Effector CD8-positive, alpha-beta T cell (primary cell): Measurements from ENCODE around the gene KLF2.
A peak's percentile ranks its signal among the peaks of the same experiment; 100 is the strongest.
"Not testable (repeated sequence)": the region's sequence is repeated elsewhere in the genome, so short reads cannot be mapped to it uniquely, and the experiment has no call there.

ENCODE experiments used
- DNase-seq: peaks from one replicate; lab custom pipeline; 2025; lab: John Stamatoyannopoulos, UW

Gene KLF2

GRCh38 chr19:16337809-16338469 lies 13.3 kb downstream of the KLF2 start:
- no peak for DNase-seq

- DNase-seq = peak; percentile 13
Observed at GRCh38 chr19:16338470-16339360, 14.1 kb downstream of the KLF2 start.

- DNase-seq = no peak
Observed at GRCh38 chr19:16339361-16339725, 14.7 kb downstream of the KLF2 start.

- DNase-seq = no peak
Observed at GRCh38 chr19:16340092-16340491, 15.5 kb downstream of the KLF2 start.

GRCh38 chr19:16340654-16341053 lies 16.0 kb downstream of the KLF2 start:
- no peak for DNase-seq

GRCh38 chr19:16342002-16342715 lies 17.5 kb downstream of the KLF2 start:
- DNase-seq = no peak

- no peak for DNase-seq
Observed at GRCh38 chr19:16343156-16343555, 18.5 kb downstream of the KLF2 start.

- DNase-seq = no peak
Observed at GRCh38 chr19:16345457-16345856, 20.8 kb downstream of the KLF2 start.

GRCh38 chr19:16347099-16347498 lies 22.5 kb downstream of the KLF2 start:
- DNase-seq = not testable (repeated sequence)

GRCh38 chr19:16347706-16348105 lies 23.1 kb downstream of the KLF2 start:
- DNase-seq = no peak

- no peak for DNase-seq
Observed at GRCh38 chr19:16349551-16350152, 25.0 kb downstream of the KLF2 start.

GRCh38 chr19:16351133-16351809 lies 26.6 kb downstream of the KLF2 start:
- DNase-seq = no peak

GRCh38 chr19:16355293-16356043 lies 30.8 kb downstream of the KLF2 start:
- peak; percentile 15 for DNase-seq

- no peak for DNase-seq
Observed at GRCh38 chr19:16358456-16358855, 33.8 kb downstream of the KLF2 start.

GRCh38 chr19:16359074-16359473 lies 34.4 kb downstream of the KLF2 start:
- no peak for DNase-seq

- DNase-seq = no peak
Observed at GRCh38 chr19:16359964-16360363, 35.3 kb downstream of the KLF2 start.

GRCh38 chr19:16360738-16361137 lies 36.1 kb downstream of the KLF2 start:
- DNase-seq = no peak

GRCh38 chr19:16361254-16361653 lies 36.6 kb downstream of the KLF2 start:
- DNase-seq = no peak

GRCh38 chr19:16361926-16362325 lies 37.3 kb downstream of the KLF2 start:
- no peak for DNase-seq

GRCh38 chr19:16363133-16363851 lies 38.7 kb downstream of the KLF2 start:
- no peak for DNase-seq
